Loucy (cell line): ENCODE data around the gene MMP13.

Source experiments
- CTCF ChIP-seq: fragments of 200-600 bp; sonication (generic); conservative IDR thresholded peaks from 2 replicates; pipeline ENCODE4 v1.5.1; 2014; ENCODE audit warnings: mild to moderate bottlenecking, antibody characterized with exemption, low read length
- EZH2phosphoT487 ChIP-seq: fragments of 200-600 bp; IDR thresholded peaks from 2 replicates; pipeline ENCODE4 v1.6.1; 2018; ENCODE audit warnings: antibody characterized with exemption, mild to moderate bottlenecking, moderate library complexity, borderline replicate concordance

DNA sequence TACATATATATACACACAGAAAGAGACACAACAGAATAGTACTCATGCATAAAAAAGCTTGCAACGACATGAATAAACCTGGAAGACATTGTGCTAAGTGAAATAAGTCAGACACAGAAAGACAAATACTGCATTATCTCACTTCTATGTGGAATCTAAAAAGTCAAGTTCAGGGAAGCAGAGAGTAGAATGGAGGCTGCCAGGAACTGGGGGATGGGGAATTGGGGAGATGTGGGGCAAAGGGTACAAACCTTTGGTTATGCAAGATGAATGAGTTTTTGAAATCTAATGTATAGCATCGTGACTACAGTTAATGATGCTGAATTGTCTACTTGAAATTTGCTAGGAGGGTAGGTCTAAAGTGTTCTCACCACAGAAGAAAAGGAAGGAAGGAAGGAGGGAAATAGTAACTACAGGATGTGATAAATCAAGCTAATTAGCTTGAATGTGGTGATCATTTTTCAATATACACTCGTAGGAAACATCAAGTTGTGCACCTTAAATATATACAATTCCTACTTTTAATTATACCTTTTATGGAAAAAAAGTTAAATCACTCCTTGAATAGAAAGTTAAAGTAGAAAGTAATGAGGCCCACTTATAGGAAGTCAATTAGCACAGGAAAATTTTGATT lies 33.8 kb downstream of the MMP13 start:
- TF ChIP-seq CTCF (no peak), EZH2phosphoT487 (no peak)
